8988T (cell line): ENCODE results near the gene WNT2B.
A peak's percentile ranks its signal among the peaks of the same experiment; 100 is the strongest.
"Not testable (repeated sequence)": the region's sequence is repeated elsewhere in the genome, so short reads cannot be mapped to it uniquely, and the experiment has no call there.

ENCODE experiments used
- DNase-seq: peaks from one replicate; pipeline ENCODE4 v3.0.0; 2011

Gene WNT2B

GRCh38 chr1:112508278-112509004, at the start of gene WNT2B:
WNT2B (plus strand) TSS chr1:112508965; CDS start chr1:112509263, 298 bp downstream.
- peak; percentile 76 for DNase-seq

GRCh38 chr1:112460615-112461014, 48.1 kb upstream of the WNT2B start:
- DNase-seq: no peak

GRCh38 chr1:112461200-112461871, 47.4 kb upstream of the WNT2B start:
- no peak for DNase-seq

GRCh38 chr1:112462953-112463279, 45.8 kb upstream of the WNT2B start:
- no peak for DNase-seq

GRCh38 chr1:112464501-112464900, 44.3 kb upstream of the WNT2B start:
- no peak for DNase-seq

- no peak for DNase-seq
Observed at GRCh38 chr1:112465122-112465521, 43.6 kb upstream of the WNT2B start.

GRCh38 chr1:112466078-112466660, 42.6 kb upstream of the WNT2B start:
- DNase-seq: peak; percentile 39

- DNase-seq: not testable (repeated sequence)
Observed at GRCh38 chr1:112470324-112470723, 38.4 kb upstream of the WNT2B start.

GRCh38 chr1:112470966-112471365, 37.8 kb upstream of the WNT2B start:
- DNase-seq: no peak

GRCh38 chr1:112472142-112472541, 36.6 kb upstream of the WNT2B start:
- DNase-seq: no peak

GRCh38 chr1:112477550-112477949, 31.2 kb upstream of the WNT2B start:
- no peak for DNase-seq

- DNase-seq: no peak
Observed at GRCh38 chr1:112478314-112478713, 30.5 kb upstream of the WNT2B start.

GRCh38 chr1:112486063-112486462, 22.7 kb upstream of the WNT2B start:
- DNase-seq: not testable (repeated sequence)

- not testable (repeated sequence) for DNase-seq
Observed at GRCh38 chr1:112487686-112488085, 21.1 kb upstream of the WNT2B start.

GRCh38 chr1:112488141-112488540, 20.6 kb upstream of the WNT2B start:
- DNase-seq: no peak

- no peak for DNase-seq
Observed at GRCh38 chr1:112492076-112492475, 16.7 kb upstream of the WNT2B start.

- no peak for DNase-seq
Observed at GRCh38 chr1:112493351-112493750, 15.4 kb upstream of the WNT2B start.

GRCh38 chr1:112496290-112496689, 12.5 kb upstream of the WNT2B start:
- DNase-seq: no peak

- no peak for DNase-seq
Observed at GRCh38 chr1:112501810-112502641, 6.7 kb upstream of the WNT2B start.

- DNase-seq: no peak
Observed at GRCh38 chr1:112502826-112503225, 5.9 kb upstream of the WNT2B start.

GRCh38 chr1:112504001-112504660, 4.6 kb upstream of the WNT2B start:
- no peak for DNase-seq

- DNase-seq: no peak
Observed at GRCh38 chr1:112504661-112505399, 3.9 kb upstream of the WNT2B start.
